Left colon (tissue), 2 donors: ENCODE measurements around the gene RPS6KA2. TPM values are rescaled to one million over a fixed set of nuclear protein-coding genes. Genes with fewer than 3 reads are reported as not detected.
"Not testable (repeated sequence)": the region's sequence is repeated elsewhere in the genome, so short reads cannot be mapped to it uniquely, and the experiment has no call there.

ENCODE experiments used
- ATAC-seq: fragments of 200-7000 bp; cut with Tn5 transposase; one replicate; pipeline ENCODE4 v1.9.1; 2020; ENCODE audit warnings: mild to moderate bottlenecking, moderate library complexity
- DNase-seq, 2 donors: peaks; one replicate each; pipeline ENCODE4 v3.0.0-alpha.2; 2020
- intact Hi-C, 2 donors: fragments of 100-400 bp; cut with DNase I in 1 of 2; cut with micrococcal nuclease in 1 of 2; formaldehyde crosslinking; loops; one replicate each; pipeline versions ENCODE4 v1.11.2 to v1.14.0; 2022; cut with DNase I, micrococcal nuclease
- total RNA-seq, 2 donors: library from RNA; stranded (reverse); fragmentation: NEBNext Ultra II Directional; extraction: Animal tissue kit (Norgen Biotek cat#: 25700); gene quantifications; one replicate each; pipeline ENCODE4 v1.2.1, GENCODE V29; 2021
- donor health status: DM: no; HTN: no; CAD: no.
- donor health status: DM: yes; HTN: yes; CAD: no.

Gene RPS6KA2
- total RNA-seq, 2 donors from 2014 or later = 11.5 to 13.3 TPM

DNA sequence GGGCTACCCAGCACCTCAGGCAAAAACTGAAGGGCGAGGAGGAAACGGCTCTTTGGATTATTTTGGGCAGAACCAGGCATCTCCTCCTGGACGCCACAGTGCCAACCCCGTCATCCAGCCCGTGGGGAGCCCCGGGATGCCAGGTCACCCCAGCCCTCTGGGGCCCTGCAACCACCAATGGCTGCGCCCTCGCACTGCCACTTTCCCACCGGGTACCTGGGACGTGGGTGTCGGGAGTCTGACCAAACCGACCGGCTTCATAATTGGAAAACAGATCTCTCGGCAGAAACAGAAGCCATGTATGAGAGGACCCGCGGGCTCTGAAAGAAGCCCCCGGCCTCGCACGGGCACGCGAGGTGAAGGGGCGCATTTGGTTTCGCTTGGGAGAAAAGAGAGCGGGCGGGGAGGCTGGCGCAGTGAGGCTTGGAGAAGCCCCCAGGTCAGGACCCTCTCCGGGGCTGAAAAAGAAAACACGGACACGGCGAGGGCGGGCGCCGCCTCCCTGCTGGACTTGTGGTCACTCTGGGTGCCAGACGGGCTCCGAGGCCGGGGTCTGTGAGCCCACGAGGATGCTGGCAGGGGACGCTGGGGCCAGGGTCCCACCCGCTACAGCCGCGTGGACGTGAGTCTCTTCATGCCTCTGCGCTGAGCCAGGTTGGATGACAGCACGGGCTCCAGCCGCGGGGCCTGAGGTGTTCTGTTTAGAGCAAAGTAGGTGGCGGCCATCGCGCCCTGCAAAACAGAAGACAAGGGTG lies 214.7 kb downstream of the RPS6KA2 start:
- intact Hi-C loops = no loop called here
- ATAC-seq (no peak), DNase-seq (no peak)

DNA sequence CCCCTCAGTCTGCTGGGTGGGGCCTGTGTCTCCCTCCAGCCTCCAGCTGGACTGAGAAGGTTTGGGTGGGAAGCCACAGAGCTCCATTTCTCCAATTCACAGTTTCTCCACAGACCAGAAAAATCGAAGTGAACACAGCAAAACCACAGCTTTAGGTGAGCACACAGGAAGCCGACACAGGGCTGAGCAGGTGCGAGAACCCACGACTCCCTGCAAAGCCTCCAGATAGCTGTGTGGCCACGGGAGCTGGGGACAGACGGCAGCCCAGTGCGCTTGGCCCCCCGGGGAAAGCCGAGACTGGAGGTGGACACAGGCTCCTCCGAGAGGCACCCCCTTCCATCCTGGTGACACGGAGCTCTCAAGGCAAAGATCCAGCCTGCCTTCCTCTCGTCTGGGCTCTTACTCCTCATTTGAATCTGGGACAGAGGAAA lies 215.3 kb downstream of the RPS6KA2 start:
- no peak for DNase-seq
- intact Hi-C loops = no loop called here
- no peak for ATAC-seq

DNA sequence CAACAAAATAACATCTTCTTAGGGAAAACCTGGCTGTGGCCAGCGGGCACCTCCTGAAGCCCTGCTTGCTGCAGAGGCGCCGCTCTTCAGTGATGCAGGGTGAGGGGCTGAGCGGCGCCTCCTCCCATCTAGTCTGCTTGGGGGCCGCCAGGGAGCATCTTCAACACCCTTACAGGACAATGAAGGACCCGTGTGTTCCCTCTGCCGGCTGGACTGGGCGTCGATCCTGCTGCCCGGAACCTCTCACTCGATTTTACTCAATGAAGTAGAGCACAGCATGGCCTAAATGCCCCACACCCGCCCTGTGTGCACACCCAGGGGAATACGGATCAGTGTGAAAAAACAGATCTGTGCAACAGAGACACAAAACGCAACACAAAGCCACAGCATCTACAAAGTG lies 215.8 kb downstream of the RPS6KA2 start:
- DNase-seq = no peak
- intact Hi-C loops = no loop called here
- no peak for ATAC-seq

DNA sequence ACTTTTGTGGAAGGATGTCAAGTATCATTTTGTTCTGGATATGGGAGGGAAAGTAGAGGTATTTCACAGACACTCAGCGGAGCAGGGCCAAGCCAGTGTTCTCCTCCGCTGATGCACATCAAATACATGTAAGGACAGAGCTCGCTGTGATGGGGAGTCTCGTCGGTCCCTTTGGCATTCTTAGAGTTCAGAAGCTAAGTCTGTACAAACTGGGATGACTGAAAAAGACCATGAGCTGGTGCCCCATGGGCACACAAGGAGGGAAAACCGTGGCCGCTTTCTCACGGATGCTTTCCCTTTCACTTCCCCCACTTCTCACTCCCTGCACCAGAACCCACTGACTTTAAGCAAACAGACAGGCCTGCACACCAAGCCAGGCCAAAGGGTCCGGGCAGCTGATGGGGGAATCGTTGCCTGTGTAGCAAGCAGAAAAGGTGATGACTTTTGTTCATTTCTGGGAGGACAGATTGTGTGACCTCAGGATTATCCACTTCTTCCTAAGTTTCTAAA lies 216.6 kb downstream of the RPS6KA2 start:
- ATAC-seq (no peak), DNase-seq (no peak)
- intact Hi-C loops = no loop called here

DNA sequence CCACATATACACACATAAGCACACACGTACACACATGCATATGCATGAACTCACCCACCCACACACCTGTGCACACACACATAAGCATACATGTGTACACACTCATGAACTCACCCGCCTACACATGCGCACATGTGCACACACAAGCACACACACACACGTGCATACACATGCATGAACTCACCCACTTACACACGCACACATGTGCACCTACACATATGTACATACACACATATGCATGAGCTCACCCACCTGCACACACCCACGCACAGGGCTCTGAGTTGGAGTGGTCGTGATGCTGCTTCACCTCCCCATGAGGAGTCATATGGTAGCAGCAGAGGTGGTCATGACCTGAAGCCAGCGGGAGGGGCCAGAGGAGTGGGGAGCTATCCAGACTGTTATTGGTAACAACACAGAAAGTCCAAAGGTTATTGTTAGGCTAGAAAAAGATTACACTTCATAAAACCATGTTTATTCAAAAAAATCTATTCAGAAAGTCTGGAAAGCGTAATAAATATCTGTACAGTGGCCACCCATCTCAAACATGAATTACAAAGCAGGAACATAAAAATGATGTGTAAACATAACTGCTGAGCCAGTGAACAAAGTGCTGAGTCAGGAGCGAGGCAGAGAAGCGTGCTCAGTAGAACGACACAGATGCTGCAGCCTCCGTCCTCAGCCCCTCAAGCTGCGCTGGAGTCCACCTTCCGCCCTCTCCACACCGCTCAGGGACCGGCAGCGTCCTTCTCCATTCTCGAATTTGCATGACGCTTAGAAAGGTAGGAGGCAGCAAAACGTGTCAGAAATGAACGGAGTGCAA lies 217.9 kb downstream of the RPS6KA2 start:
- intact Hi-C loops = no loop called here
- peak; percentile 39 for ATAC-seq
- DNase-seq = no peak

DNA sequence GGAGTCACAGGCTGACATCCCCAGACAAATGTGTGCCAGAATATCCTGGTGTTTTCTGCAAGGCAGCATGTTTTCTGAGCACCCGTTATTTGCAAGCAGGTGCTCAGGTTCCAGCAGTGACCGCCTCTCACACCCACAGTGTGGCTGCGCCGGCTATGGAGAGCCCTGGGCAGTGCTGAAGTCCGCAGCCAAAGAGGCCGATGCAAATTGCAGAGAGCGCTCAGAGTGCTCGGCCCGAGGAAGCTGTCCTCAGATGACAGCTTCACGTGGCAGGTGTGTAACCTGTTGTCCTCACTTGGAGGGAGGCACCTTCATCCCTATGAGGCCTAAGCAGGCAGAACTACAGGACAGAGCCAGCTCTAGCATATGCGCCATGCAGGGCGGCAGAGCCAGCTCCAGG lies 220.9 kb downstream of the RPS6KA2 start:
- intact Hi-C loops = no loop called here
- DNase-seq = no peak
- no peak for ATAC-seq

DNA sequence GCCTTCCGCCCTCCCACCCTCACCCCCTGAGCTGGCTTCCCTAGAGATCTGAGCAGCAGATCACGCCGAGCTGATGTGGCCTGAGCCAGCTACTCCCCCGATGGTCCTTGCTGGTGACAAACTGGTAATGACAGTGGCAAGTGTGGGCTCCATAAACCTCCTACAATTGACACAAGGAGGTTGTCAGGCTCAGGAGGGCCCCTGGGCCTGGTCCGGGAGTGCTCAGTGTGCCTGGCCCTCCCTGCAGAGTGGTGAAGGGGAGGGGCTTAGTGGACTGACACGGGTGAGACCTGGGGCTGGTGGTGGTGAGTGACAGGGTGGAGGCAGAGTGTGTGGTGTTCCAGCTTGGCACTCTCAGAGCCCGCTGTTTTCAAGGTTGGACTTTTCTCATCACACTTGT lies 221.7 kb downstream of the RPS6KA2 start:
- ATAC-seq (no peak), DNase-seq (no peak)
- intact Hi-C loops = no loop called here

DNA sequence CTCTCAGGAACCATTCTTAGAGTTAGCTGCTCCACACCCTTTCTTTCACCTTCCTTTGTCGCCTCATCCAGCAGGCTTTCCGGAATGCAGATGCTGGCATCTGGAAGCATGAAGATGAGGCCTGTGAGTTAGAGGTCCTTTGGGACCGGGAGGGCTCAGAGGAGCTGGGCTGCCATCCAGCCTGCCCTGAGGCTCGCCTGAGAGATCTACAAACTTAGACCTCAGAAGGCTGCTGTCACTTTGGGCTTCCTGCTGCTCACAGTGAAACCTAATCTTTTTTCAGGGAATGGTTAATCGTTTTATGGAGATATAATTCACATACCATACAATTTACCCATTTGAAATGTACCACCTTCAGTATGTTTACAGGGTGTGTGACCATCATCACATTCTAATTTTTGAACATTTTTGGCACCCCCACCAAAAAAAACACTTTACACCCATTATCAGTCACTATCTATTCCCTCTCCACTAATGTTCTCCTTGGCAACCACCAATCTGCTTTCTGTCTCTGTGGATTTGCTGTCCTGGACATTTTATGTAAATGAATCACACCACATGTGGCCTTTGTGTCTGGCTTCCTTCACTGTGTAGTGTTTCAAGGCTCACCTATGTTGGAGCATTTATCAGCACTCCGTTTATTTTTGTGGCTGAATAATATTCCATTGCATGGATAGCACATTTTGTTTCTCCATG lies 224.3 kb downstream of the RPS6KA2 start:
- ATAC-seq (no peak), DNase-seq (no peak)
- intact Hi-C loops = no loop called here

DNA sequence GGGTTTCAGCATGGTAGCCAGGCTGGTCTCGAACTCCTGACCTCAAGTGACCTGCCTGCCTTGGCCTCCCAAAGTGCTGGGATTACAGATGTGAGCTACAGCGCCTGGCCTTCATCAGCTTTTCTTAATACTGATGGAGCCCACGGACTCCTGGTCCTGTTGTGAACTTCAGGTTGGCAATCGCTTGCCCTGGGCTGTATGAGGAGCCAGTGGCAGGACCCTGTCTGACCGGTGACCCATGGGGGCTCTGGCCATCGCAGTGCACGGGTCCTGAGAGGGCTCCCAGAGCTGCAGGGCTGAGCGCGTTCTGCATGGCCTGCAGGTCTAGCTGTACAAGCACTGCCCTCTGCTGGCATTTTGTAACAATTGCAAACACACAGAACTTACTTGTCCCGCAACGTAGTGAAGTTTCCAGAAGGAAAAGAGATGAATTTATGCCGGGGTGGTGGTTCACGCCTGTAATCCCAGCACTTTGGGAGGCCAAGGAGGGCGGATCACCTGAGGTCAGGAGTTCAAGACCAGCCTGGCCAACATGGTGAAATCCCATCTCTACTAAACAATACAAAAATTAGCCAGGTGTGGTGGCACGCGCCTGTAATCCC lies 226.3 kb downstream of the RPS6KA2 start:
- DNase-seq (peak; percentile 42 to 67), ATAC-seq (peak; percentile 92)
- intact Hi-C loops = loop anchor here in 1 of 2 donors (2.0 kb wide), 1 partner anchor 126 kb away; no protein-coding TSS in a partner anchor

DNA sequence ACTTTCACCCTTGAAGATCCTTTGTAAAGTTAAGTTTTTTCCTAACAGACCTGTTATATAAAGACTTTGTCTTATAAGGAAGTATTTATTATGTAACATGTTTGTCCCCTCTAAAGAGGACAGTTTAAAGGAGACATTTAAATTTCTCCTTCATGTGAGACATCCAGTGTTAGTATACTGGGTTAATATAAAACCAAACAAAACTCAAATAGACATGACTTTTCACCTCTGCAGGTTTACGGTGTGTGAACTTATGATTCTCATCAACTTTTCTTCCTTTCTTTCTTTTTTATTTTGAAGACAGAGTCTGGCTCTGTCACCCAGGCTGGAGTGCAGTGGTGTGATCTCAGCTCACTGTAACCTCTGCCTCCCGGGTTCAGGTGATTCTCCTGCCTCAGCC lies 226.9 kb downstream of the RPS6KA2 start:
- ATAC-seq (peak; percentile 44), DNase-seq (no peak)
- intact Hi-C loops = loop anchor here in 1 of 2 donors (2.0 kb wide), 1 partner anchor 125 kb away; no protein-coding TSS in a partner anchor

DNA sequence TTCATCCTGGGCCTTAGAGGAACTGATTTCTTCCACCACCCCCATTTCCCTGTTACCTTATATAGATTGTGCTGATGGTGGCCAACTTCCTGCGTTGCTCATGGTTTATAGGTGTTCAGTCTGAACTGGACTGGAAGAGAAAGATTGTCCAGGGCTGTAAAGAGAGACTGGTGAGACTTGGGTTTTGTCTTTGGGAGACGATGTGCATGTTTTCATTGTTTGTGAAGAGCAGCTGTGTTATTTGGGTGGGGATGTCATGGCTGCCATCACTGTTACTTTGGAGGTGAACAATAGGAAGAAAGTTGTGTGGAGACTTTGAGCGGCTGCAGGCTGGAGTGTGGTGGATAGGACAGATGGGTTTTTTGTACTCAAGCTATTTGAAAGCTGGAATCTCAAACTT lies 228.7 kb downstream of the RPS6KA2 start:
- no peak for ATAC-seq
- intact Hi-C loops = loop anchor here in 1 of 2 donors (10.0 kb wide), 1 partner anchor 124 kb away; no protein-coding TSS in a partner anchor
- DNase-seq = no peak

DNA sequence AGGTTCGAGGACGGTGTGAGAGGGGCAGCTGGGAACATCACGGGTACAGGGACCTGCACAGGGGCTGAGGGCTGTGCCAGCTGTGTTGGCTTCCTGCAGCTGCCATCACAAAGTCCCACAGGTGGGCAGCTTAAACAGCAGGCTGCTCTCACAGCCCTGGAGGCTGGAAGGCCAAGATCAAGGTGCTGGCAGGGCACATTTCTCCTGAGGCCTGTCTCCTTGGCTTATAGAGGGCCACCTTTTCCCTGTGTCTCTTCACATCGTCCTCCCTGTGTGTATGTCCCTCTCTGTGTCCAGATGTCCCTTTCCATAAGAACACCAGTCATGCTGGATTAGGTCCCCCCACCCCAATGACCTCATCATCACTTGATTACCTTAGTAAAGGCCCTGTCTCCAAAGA lies 229.2 kb downstream of the RPS6KA2 start:
- DNase-seq (no peak), ATAC-seq (no peak)
- intact Hi-C loops = loop anchor here in 1 of 2 donors (10.0 kb wide), 1 partner anchor 123 kb away; no protein-coding TSS in a partner anchor

DNA sequence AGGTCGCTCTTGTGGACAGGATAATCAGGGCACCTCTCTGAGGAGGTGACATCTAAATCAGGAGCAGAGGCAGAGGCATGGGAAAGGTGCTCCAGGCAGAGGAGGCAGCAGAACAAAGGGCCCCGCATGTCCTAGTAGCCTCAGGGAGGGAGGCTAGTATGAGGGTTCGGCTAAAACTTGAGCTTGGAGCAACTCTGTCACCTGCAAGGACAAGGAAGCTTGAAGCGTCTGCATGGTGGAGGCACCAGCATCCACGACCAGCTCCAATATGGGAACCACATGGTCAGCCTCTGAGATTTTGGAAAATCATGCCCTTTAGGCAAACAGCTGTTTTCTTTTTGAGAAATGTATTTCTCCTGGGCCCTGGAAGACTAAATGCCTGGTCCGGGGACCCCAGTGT lies 231.3 kb downstream of the RPS6KA2 start:
- DNase-seq (no peak), ATAC-seq (no peak)
- intact Hi-C loops = loop anchor here in 1 of 2 donors (10.0 kb wide), 1 partner anchor 121 kb away; no protein-coding TSS in a partner anchor

DNA sequence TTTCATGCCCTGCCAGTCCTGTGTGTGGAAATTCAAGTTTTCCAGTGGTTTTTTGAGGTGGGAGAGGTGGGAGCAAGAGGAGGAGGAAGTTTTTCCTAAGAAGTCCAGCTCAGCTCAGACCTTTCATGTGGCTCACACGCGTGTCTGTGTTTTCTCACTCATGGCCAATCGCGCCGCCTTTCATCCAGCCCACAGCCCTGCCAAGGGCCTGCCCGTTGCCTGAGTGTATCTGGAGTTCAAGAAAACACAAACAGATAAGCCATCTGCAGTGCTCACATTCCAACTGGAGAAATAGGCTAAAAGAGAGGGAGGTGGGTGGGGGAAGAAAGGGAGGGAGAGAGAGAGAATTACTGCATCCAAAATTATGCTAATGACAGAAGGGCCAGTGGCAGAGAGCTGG lies 231.7 kb downstream of the RPS6KA2 start:
- ATAC-seq (no peak), DNase-seq (no peak)
- intact Hi-C loops = loop anchor here in 1 of 2 donors (10.0 kb wide), 1 partner anchor 121 kb away; no protein-coding TSS in a partner anchor

DNA sequence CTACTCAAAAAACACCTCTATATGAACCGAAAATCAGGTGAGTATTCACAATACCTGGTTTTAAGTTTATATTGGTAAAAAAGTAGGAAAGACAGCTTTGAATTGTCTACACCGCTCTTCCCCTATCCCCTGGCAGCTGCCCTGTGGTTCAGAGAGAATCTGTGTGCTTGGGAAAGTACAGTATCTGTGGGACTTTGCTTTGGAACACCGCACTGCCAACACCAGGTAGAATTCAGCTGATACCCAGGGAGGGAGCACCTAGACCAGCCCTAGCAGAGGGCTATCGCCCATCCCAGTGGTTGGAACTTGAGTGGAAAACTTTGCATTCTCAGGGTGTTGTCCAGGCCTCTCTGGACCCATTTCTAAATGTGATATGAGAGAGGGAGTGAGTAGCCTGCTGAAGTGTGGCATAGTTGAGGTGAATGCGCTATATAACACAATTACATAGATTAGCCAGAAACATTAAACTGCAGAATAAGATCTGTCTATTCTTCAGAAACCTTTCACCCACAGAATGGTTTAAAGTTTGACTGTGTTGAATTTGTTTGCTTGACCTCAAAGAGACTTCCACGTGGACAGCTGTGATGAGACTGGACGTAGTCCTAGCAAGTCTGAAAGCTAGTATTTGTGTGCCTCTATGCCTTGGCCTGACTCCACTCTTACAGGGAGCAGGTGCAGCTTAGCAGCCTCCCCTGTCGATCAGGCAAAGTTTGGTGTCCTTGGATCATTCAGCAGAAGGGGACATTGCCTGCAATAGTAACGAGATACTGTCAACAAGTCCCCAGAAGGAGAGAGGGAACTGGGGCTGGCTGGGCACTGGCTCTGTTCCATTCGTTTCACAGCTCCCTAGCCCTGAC lies 232.8 kb downstream of the RPS6KA2 start:
- ATAC-seq (no peak), DNase-seq (no peak)

DNA sequence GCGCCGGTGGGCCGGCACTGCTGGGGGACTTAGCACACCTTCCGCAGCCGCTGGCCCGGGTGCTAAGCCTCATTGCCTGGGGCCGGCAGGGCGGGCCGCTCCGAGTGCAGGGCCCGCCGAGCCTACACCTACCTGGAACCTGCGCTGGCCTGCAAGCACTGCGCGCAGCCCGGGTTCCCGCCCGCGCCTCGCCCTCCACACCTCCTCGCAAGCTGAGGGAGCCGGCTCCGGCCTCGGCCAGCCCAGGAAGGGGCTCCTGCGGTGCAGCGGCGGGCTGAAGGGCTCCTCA lies 233.6 kb downstream of the RPS6KA2 start:
- ATAC-seq (no peak), DNase-seq (no peak)
- intact Hi-C loops = loop anchor here in 1 of 2 donors (10.0 kb wide), 1 partner anchor 119 kb away; no protein-coding TSS in a partner anchor

More for the DNA sequence above, 232.8 kb downstream of the RPS6KA2 start:
- intact Hi-C loops = loop anchor here in 1 of 2 donors (10.0 kb wide), 1 partner anchor 119 kb away; no protein-coding TSS in a partner anchor

DNA sequence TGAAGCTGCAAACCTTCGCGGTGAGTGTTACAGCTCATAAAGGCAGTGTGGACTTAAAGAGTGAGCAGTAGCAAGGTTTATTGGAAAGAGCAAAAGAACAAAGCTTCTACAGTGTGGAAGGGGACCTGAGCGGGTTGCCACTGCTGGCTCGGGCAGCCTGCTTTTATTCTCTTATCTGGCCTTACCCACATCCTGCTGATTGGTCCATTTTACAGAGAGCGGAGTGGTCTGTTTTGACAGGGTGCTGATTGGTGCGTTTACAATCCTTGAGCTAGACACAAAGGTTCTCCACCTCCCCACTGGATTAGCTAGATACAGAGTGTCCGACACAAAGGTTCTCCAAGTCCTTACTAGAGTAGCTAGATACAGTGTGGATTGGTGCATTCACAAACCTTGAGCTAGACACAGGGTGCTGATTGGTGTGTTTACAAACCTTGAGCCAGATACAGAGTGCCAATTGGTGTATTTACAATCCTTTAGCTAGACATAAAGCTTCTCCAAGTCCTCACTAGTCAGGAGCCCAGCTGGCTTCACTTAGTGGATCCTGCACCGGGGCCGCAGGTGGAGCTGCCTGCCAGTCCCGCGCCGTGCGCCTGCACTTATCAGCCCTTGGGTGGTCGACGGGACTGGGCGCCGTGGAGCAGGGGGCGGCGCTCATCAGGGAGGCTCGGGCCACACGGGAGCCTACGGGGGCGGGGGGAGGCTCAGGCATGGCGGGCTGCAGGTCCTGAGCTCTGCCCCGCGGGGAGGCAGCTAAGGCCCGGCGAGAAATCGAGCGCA lies 234.1 kb downstream of the RPS6KA2 start:
- DNase-seq, ATAC-seq: not testable (repeated sequence)
- intact Hi-C loops = loop anchor here in 1 of 2 donors (10.0 kb wide), 1 partner anchor 118 kb away; no protein-coding TSS in a partner anchor
